ENCODE measurements around the gene TNMD.
"Not testable (repeated sequence)": the region's sequence is repeated elsewhere in the genome, so short reads cannot be mapped to it uniquely, and the experiment has no call there.

DNA sequence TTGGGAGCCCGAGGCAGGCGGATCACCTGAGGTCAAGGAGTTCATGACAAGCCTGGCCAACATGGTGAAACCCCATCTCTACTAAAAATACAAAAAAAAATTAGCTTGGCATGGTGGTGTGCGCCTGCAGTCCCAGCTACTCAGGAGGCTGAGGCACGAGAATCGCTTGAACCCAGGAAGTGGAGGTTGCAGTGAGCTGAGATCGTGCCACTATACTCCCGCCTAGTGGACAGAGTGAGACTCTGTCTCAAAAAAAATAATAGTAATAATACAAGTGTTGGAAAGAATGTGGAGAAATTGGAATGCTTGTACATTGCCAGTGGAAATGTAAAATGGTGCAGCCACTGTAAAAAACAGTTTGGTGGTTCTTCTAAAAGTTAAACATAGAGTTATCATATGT lies 19.2 kb upstream of the TNMD start:
- TF ChIP-seq, protein P1, sequence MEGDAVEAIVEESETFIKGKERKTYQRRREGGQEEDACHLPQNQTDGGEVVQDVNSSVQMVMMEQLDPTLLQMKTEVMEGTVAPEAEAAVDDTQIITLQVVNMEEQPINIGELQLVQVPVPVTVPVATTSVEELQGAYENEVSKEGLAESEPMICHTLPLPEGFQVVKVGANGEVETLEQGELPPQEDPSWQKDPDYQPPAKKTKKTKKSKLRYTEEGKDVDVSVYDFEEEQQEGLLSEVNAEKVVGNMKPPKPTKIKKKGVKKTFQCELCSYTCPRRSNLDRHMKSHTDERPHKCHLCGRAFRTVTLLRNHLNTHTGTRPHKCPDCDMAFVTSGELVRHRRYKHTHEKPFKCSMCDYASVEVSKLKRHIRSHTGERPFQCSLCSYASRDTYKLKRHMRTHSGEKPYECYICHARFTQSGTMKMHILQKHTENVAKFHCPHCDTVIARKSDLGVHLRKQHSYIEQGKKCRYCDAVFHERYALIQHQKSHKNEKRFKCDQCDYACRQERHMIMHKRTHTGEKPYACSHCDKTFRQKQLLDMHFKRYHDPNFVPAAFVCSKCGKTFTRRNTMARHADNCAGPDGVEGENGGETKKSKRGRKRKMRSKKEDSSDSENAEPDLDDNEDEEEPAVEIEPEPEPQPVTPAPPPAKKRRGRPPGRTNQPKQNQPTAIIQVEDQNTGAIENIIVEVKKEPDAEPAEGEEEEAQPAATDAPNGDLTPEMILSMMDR (IDR thresholded peaks at IDR 0.05), result peak in 2 of 6 experiments; percentile 15 to 17
- not testable (repeated sequence) for TF ChIP-seq POLR2A (IDR thresholded peaks at IDR 0.05)
